GM12878 (cell line): Measurements from ENCODE around the gene DNAH2. TPM values are rescaled to one million over a fixed set of nuclear protein-coding genes. Genes with fewer than 3 reads are reported as not detected.

Source experiments
- ATAC-seq: fragments of 200-7000 bp; cut with Tn5 transposase; 3 replicates; pipeline ENCODE4 v1.9.1; 2020; ENCODE audit warnings: mild to moderate bottlenecking, moderate library complexity
- BruUV-seq: library from RNA; stranded (reverse); fragments of 400-500 nt; replicated peaks from 2 replicates; lab custom pipeline; 2021; lab: Mats Ljungman, UMichigan
- CTCF ChIA-PET: fragments of 300-600 bp; sonication (Branson Sonifier 250); formaldehyde crosslinking; extraction: SDS; loops from one replicate; lab custom pipeline; 2021; ENCODE audit warnings: inconsistent platforms; lab: Yijun Ruan, JAX
- POLR2A ChIA-PET: fragments of 350-600 bp; formaldehyde crosslinking; extraction: SDS; loops from one replicate; lab custom pipeline; 2021; ENCODE audit warnings: inconsistent platforms; lab: Charles Lee
- RAD21 ChIA-PET: fragments of 300-600 bp; sonication (Branson Sonifier 250); formaldehyde crosslinking; loops from one replicate; lab custom pipeline; 2023; ENCODE audit warnings: antibody characterized with exemption; ENCODE audit not compliant: unreplicated experiment; lab: Charles Lee
- SMC1A ChIA-PET: fragments of 300-600 bp; sonication (Branson Sonifier 250); formaldehyde crosslinking; loops from one replicate; lab custom pipeline; 2023; ENCODE audit not compliant: unreplicated experiment, uncharacterized antibody; lab: Charles Lee
- DNase-seq: peaks from one replicate; pipeline ENCODE4 v3.0.0-alpha.2; 2011; ENCODE audit warnings: low read depth, low spot score
- FAIRE-seq: peaks from 3 replicates; lab custom pipeline; 2011; peaks lifted over from hg19 to GRCh38; lab: Jason Lieb, UNC
- H2AFZ ChIP-seq: 2 replicates; pipeline ENCODE4 v1.6.0; 2011; ENCODE audit warnings: low read depth, low read length, control low read depth; ENCODE audit not compliant: control insufficient read depth
- H3K27ac ChIP-seq: 2 replicates; pipeline ENCODE4 v1.5.1; 2011; ENCODE audit warnings: control low read depth; ENCODE audit not compliant: control insufficient read depth, insufficient read depth
- H3K27me3 ChIP-seq, 2 experiments: replicated peaks in 1 of 2; 2 replicates each; pipeline versions ENCODE4 v1.6.0 to v1.6.1; 2011; ENCODE audit warnings: low read length in 1 of 2; ENCODE audit not compliant: control insufficient read depth in 2 of 2, insufficient read depth in 2 of 2
- H3K36me3 ChIP-seq, 2 experiments: 2 replicates each; pipeline ENCODE4 v1.5.1; 2011; ENCODE audit warnings: low read length in 1 of 2; ENCODE audit not compliant: control insufficient read depth in 2 of 2, insufficient read depth in 2 of 2
- H3K4me1 ChIP-seq: 2 replicates; pipeline ENCODE4 v1.6.1; 2011; ENCODE audit warnings: mild to moderate bottlenecking, low read length, moderate library complexity, mixed read lengths; ENCODE audit not compliant: control insufficient read depth, insufficient read depth
- H3K4me2 ChIP-seq: 2 replicates; pipeline ENCODE4 v1.6.0; 2011; ENCODE audit warnings: control low read depth; ENCODE audit not compliant: control insufficient read depth, insufficient read depth
- H3K4me3 ChIP-seq: fragments of 200-600 bp; sonication (generic); 2 replicates; pipeline ENCODE4 v1.5.1; 2016
- H3K79me2 ChIP-seq: 2 replicates; pipeline ENCODE4 v1.6.0; 2011; ENCODE audit warnings: low read length; ENCODE audit not compliant: control insufficient read depth, insufficient read depth
- H3K9ac ChIP-seq: 2 replicates; pipeline ENCODE4 v1.8.0; 2011; ENCODE audit warnings: low read length, control low read depth, mixed read lengths; ENCODE audit not compliant: control insufficient read depth, insufficient read depth
- H3K9me3 ChIP-seq: replicated peaks from 3 replicates; pipeline ENCODE4 v1.5.1; 2011; ENCODE audit warnings: mild to moderate bottlenecking, low read length; ENCODE audit not compliant: control insufficient read depth, insufficient read depth
- H4K20me1 ChIP-seq: 2 replicates; pipeline ENCODE4 v1.6.0; 2011; ENCODE audit not compliant: control insufficient read depth, insufficient read depth
- ATF2 ChIP-seq: IDR thresholded peaks from 2 replicates; pipeline ENCODE4 v1.6.1; 2012; ENCODE audit warnings: low read length, inconsistent platforms
- ATF7 ChIP-seq: fragments of 450-650 bp; IDR thresholded peaks from 2 replicates; pipeline ENCODE4 v1.6.1; 2016; ENCODE audit warnings: low read depth, mild to moderate bottlenecking
- BACH1 ChIP-seq: fragments of 450-650 bp; IDR thresholded peaks from 2 replicates; pipeline ENCODE4 v1.6.1; 2017; ENCODE audit warnings: mild to moderate bottlenecking, borderline replicate concordance
- CHD2 ChIP-seq: IDR thresholded peaks from 2 replicates; pipeline ENCODE4 v1.6.1; 2011; ENCODE audit warnings: low read depth, low read length, improper control_type of control experiment, borderline replicate concordance
- CTCF ChIP-seq, 3 experiments: IDR thresholded peaks in 2 of 3; conservative IDR thresholded peaks in 1 of 3; 2 replicates each; pipeline ENCODE4 v1.5.1; 2011; ENCODE audit warnings: low read depth in 3 of 3, low read length in 3 of 3, mild to moderate bottlenecking in 3 of 3, control low read depth in 2 of 3, moderate library complexity in 2 of 3, inconsistent platforms in 1 of 3, mixed read lengths in 1 of 3; ENCODE audit not compliant: control insufficient read depth in 2 of 3, insufficient read depth in 1 of 3; ENCODE audit errors: extremely low read depth in 1 of 3
- ESRRA ChIP-seq: IDR thresholded peaks from 2 replicates; pipeline ENCODE4 v1.6.1; 2012; ENCODE audit warnings: mild to moderate bottlenecking, low read length, improper control_type of control experiment
- GATAD2B ChIP-seq: fragments of 450-650 bp; conservative IDR thresholded peaks from 2 replicates; pipeline ENCODE4 v1.6.1; 2017; ENCODE audit warnings: low read depth, mild to moderate bottlenecking, moderate library complexity
- NKRF ChIP-seq: fragments of 450-650 bp; conservative IDR thresholded peaks from 2 replicates; pipeline ENCODE4 v1.6.1; 2017; ENCODE audit warnings: mild to moderate bottlenecking, moderate library complexity
- SREBF1 ChIP-seq: IDR thresholded peaks from 2 replicates; pipeline ENCODE4 v1.6.1; 2012; ENCODE audit warnings: mild to moderate bottlenecking, low read length
- WGBS: methylation state at CpG from one replicate; pipeline ENCODE4 v1.1.6; 2016; ENCODE audit warnings: low lambda C conversion rate; ENCODE audit not compliant: insufficient replicate concordance, insufficient coverage; ENCODE audit errors: missing lambda C conversion rate; 5-methylcytosine and 5-hydroxymethylcytosine counted together
- in situ Hi-C: fragments of 300-500 bp; cut with MboI; formaldehyde crosslinking; loops from 9 replicates; pipeline ENCODE4 v1.14.3; 2018; ENCODE audit warnings: mixed read lengths
- intact Hi-C: fragments of 100-400 bp; cut with micrococcal nuclease; formaldehyde crosslinking; loops from one replicate; pipeline ENCODE4 v1.14.2; 2022; ENCODE audit not compliant: unreplicated experiment
- polyA plus RNA-seq, 11 experiments: library from polyadenylated mRNA; depleted of rRNA in 4 of 11; unstranded in 6 of 11; stranded (reverse) in 5 of 11; fragments of >200 nt; fragmentation: Nextera tagmentation in 4 of 11; fragmentation: Illumina TruSeq in 1 of 11; extraction: Ambion mirVana in 4 of 11; extraction: Trizol in 1 of 11; gene quantifications; 1 replicate in 1 of 11; 2 replicates in 10 of 11; pipeline versions ENCODE4 v1.2.1 to v1.2.3, GENCODE V29; 2011 to 2016; ENCODE audit warnings: inconsistent platforms in 2 of 11, missing spikeins in 2 of 11, low read depth in 1 of 11
- total RNA-seq, 4 experiments: library from RNA; depleted of rRNA in 3 of 4; stranded (reverse); fragments of >200 nt in 3 of 4; fragmentation: Illumina TruSeq in 1 of 4; extraction: Trizol in 1 of 4; gene quantifications; 2 replicates each; pipeline versions ENCODE4 v1.2.1 to v1.2.3, GENCODE V29; 2013 to 2021

Gene DNAH2
- total and polyA plus RNA-seq, 10 of the 15 experiments (the other 5 are each of a cell fraction or from before 2014, with no cell fraction given): not detected

GRCh38 chr17:7676533-7676932 lies 41.0 kb upstream of the DNAH2 start:
- Histone ChIP-seq H3K36me3 (peaks cover 15 to 17% of the 10 kb centered on the region in 2 experiments), H3K9ac (no peak overlapping the region), H2AFZ (no peak overlapping the region), H3K4me3 (no peak overlapping the region), H3K79me2 (0 out of 2 replicates have a peak, but pooled peaks cover 2% of the 10 kb centered on the region), H3K9me3 (peaks cover 8% of the 10 kb centered on the region), H3K4me1 (no peaks in the 10 kb centered on the region), H3K4me2 (no peak overlapping the region), H4K20me1 (no peaks in the 10 kb centered on the region; the same call in 1 of the 2 replicates), H3K27ac (no peak overlapping the region), H3K27me3 (no peaks in the 10 kb centered on the region)
- in situ Hi-C loops: no loop called here
- TF ChIP-seq CHD2 (no peak), CTCF (IDR thresholded peaks at IDR 0.05 in 2 of 3, conservative IDR thresholded peaks at IDR 0.05 in 1 of 3; ENCODE audit: control insufficient read depth in 2 of 3, extremely low read depth in 1 of 3, insufficient read depth in 1 of 3, low read depth in 3 of 3, low read length in 3 of 3) (no peak), SREBF1 (no peak), ATF7 (no peak), ATF2 (no peak), NKRF (no peak), BACH1 (no peak), GATAD2B (no peak), ESRRA (no peak)
- SMC1A ChIA-PET: no interaction called here
- POLR2A ChIA-PET: interaction anchor here (0.7 kb wide), 1 partner anchor 282 kb away, joined by 3 read pairs; the partner anchor contains the start of gene PLSCR3
- CTCF ChIA-PET: interaction anchor here (1.1 kb wide), 1 partner anchor 11 kb away, joined by 3 read pairs; no protein-coding TSS in a partner anchor
- intact Hi-C loops: loop anchor here (5.0 kb wide), 1 partner anchor 44 kb away; the partner anchor contains the start of gene SHBG
- RAD21 ChIA-PET: no interaction called here
- FAIRE-seq (no peak), DNase-seq (no peak), ATAC-seq (no peak)
- 100% methylated on average over 5 of the region's 5 CpGs for WGBS
- BruUV-seq: no TSS peak
